ENCODE results near the gene TRIP11. TPM values are rescaled to one million over a fixed set of nuclear protein-coding genes. Genes with fewer than 3 reads are reported as not detected.
"Not testable (repeated sequence)": the region's sequence is repeated elsewhere in the genome, so short reads cannot be mapped to it uniquely, and the experiment has no call there.

TRIP11 gene
- total RNA-seq, 1 donor from 2014 or later, result 50.5 TPM

- Mint-ChIP-seq H3K36me3 (ENCODE audit: low read depth, unreplicated experiment) (peaks cover 4% of the 10 kb centered on the region), H3K9me3 (ENCODE audit: unreplicated experiment) (no peaks in the 10 kb centered on the region), H3K27ac (ENCODE audit: unreplicated experiment) (no peak overlapping the region), H3K27me3 (ENCODE audit: low read depth, unreplicated experiment) (no peaks in the 10 kb centered on the region), H3K4me3 (ENCODE audit: unreplicated experiment) (no peak overlapping the region), H3K4me1 (ENCODE audit: low read depth, unreplicated experiment) (peaks cover 1% of the 10 kb centered on the region)
- TF ChIP-seq CTCF (IDR thresholded peaks at IDR 0.05; ENCODE audit: insufficient read depth, low read depth, low read length), result no peak
- TF ChIP-seq EZH2 (IDR thresholded peaks at IDR 0.05; ENCODE audit: insufficient read depth, low read length), result no peak
- H3K4me1 ChIP-seq (ENCODE audit: insufficient read depth, low read length), result no peaks in the 10 kb centered on the region
- no peaks in the 10 kb centered on the region for H3K36me3 ChIP-seq (ENCODE audit: insufficient read depth, low read length)
- no peak overlapping the region for H3K9ac ChIP-seq (ENCODE audit: low read length)
- no peak overlapping the region for H3K4me2 ChIP-seq (ENCODE audit: low read length)
- H4K20me1 ChIP-seq (ENCODE audit: insufficient read depth, low read length), result no peaks in the 10 kb centered on the region
- H3K9me3 ChIP-seq (ENCODE audit: insufficient read depth, low read depth, low read length), result no peaks in the 10 kb centered on the region
- H3K27me3 ChIP-seq (ENCODE audit: insufficient read depth, low read length), result no peaks in the 10 kb centered on the region
- no peak overlapping the region for H2AFZ ChIP-seq (ENCODE audit: low read depth, low read length)
- no peaks in the 10 kb centered on the region for H3K79me2 ChIP-seq (ENCODE audit: insufficient read depth, low read length)
- no peak overlapping the region for H3K27ac ChIP-seq (ENCODE audit: low read depth, low read length)
- no peak for FAIRE-seq
- H3K4me3 ChIP-seq (ENCODE audit: insufficient read depth, low read depth, low read length), result no peak overlapping the region
- no peak for DNase-seq (ENCODE audit: low read depth)
Observed at GRCh38 chr14:92058006-92058917, 18.4 kb upstream of the TRIP11 start.

GRCh38 chr14:92049781-92050180 is 9.9 kb upstream of the TRIP11 start:
- Mint-ChIP-seq H3K27me3 (ENCODE audit: low read depth, unreplicated experiment) (no peaks in the 10 kb centered on the region), H3K9me3 (ENCODE audit: unreplicated experiment) (peaks cover 13% of the 10 kb centered on the region), H3K4me1 (ENCODE audit: low read depth, unreplicated experiment) (peaks cover 1% of the 10 kb centered on the region), H3K36me3 (ENCODE audit: low read depth, unreplicated experiment) (peaks cover 23% of the 10 kb centered on the region), H3K4me3 (ENCODE audit: unreplicated experiment) (no peak overlapping the region), H3K27ac (ENCODE audit: unreplicated experiment) (no peak overlapping the region)
- H3K27me3 ChIP-seq (ENCODE audit: insufficient read depth, low read length), result no peaks in the 10 kb centered on the region
- no peak for DNase-seq (ENCODE audit: low read depth)
- no peaks in the 10 kb centered on the region for H4K20me1 ChIP-seq (ENCODE audit: insufficient read depth, low read length)
- no peak overlapping the region for H2AFZ ChIP-seq (ENCODE audit: low read depth, low read length)
- no peaks in the 10 kb centered on the region for H3K4me1 ChIP-seq (ENCODE audit: insufficient read depth, low read length)
- TF ChIP-seq EZH2 (IDR thresholded peaks at IDR 0.05; ENCODE audit: insufficient read depth, low read length), result no peak
- no peak for TF ChIP-seq CTCF (IDR thresholded peaks at IDR 0.05; ENCODE audit: insufficient read depth, low read depth, low read length)
- no peak overlapping the region for H3K4me2 ChIP-seq (ENCODE audit: low read length)
- no peak for FAIRE-seq
- H3K79me2 ChIP-seq (ENCODE audit: insufficient read depth, low read length), result no peaks in the 10 kb centered on the region
- H3K27ac ChIP-seq (ENCODE audit: low read depth, low read length), result no peak overlapping the region
- H3K9me3 ChIP-seq (ENCODE audit: insufficient read depth, low read depth, low read length), result no peaks in the 10 kb centered on the region
- no peaks in the 10 kb centered on the region for H3K36me3 ChIP-seq (ENCODE audit: insufficient read depth, low read length)
- no peak overlapping the region for H3K9ac ChIP-seq (ENCODE audit: low read length)
- H3K4me3 ChIP-seq (ENCODE audit: insufficient read depth, low read depth, low read length), result no peak overlapping the region

- H3K36me3 Mint-ChIP-seq (ENCODE audit: low read depth, unreplicated experiment), result peaks cover 23% of the 10 kb centered on the region
- FAIRE-seq, result not testable (repeated sequence)
Observed at GRCh38 chr14:92049221-92049620, 9.4 kb upstream of the TRIP11 start.

GRCh38 chr14:92045904-92046303 is 6.0 kb upstream of the TRIP11 start:
- H3K27me3 ChIP-seq (ENCODE audit: insufficient read depth, low read length); H3K27ac Mint-ChIP-seq (ENCODE audit: unreplicated experiment); DNase-seq (ENCODE audit: low read depth); H3K27ac ChIP-seq (ENCODE audit: low read depth, low read length); H3K4me1 Mint-ChIP-seq (ENCODE audit: low read depth, unreplicated experiment); H3K9ac ChIP-seq (ENCODE audit: low read length); H3K4me3 ChIP-seq (ENCODE audit: insufficient read depth, low read depth, low read length); H2AFZ ChIP-seq (ENCODE audit: low read depth, low read length); FAIRE-seq; H3K4me3 Mint-ChIP-seq (ENCODE audit: unreplicated experiment); H4K20me1 ChIP-seq (ENCODE audit: insufficient read depth, low read length); H3K4me1 ChIP-seq (ENCODE audit: insufficient read depth, low read length); H3K9me3 ChIP-seq (ENCODE audit: insufficient read depth, low read depth, low read length); H3K36me3 ChIP-seq (ENCODE audit: insufficient read depth, low read length); H3K27me3 Mint-ChIP-seq (ENCODE audit: low read depth, unreplicated experiment); H3K79me2 ChIP-seq (ENCODE audit: insufficient read depth, low read length); H3K4me2 ChIP-seq (ENCODE audit: low read length): not testable (repeated sequence)
- Mint-ChIP-seq H3K9me3 (ENCODE audit: unreplicated experiment) (peaks cover 13% of the 10 kb centered on the region), H3K36me3 (ENCODE audit: low read depth, unreplicated experiment) (peaks cover 23% of the 10 kb centered on the region)

More at GRCh38 chr14:92049221-92049620, 9.4 kb upstream of the TRIP11 start:
- not testable (repeated sequence) for H3K27me3 Mint-ChIP-seq (ENCODE audit: low read depth, unreplicated experiment); H3K4me3 Mint-ChIP-seq (ENCODE audit: unreplicated experiment); H3K36me3 ChIP-seq (ENCODE audit: insufficient read depth, low read length); DNase-seq (ENCODE audit: low read depth); H3K4me1 Mint-ChIP-seq (ENCODE audit: low read depth, unreplicated experiment); H3K27ac Mint-ChIP-seq (ENCODE audit: unreplicated experiment); H3K4me2 ChIP-seq (ENCODE audit: low read length); H3K9ac ChIP-seq (ENCODE audit: low read length); H3K79me2 ChIP-seq (ENCODE audit: insufficient read depth, low read length); H3K27ac ChIP-seq (ENCODE audit: low read depth, low read length); H2AFZ ChIP-seq (ENCODE audit: low read depth, low read length); H3K4me1 ChIP-seq (ENCODE audit: insufficient read depth, low read length); H3K4me3 ChIP-seq (ENCODE audit: insufficient read depth, low read depth, low read length); H3K9me3 ChIP-seq (ENCODE audit: insufficient read depth, low read depth, low read length); H4K20me1 ChIP-seq (ENCODE audit: insufficient read depth, low read length); H3K27me3 ChIP-seq (ENCODE audit: insufficient read depth, low read length)
- H3K9me3 Mint-ChIP-seq (ENCODE audit: unreplicated experiment), result peaks cover 13% of the 10 kb centered on the region

Data from astrocyte (in vitro differentiated cells and primary cell).